Measurements from ENCODE around the gene TAS1R1.
"Not testable (repeated sequence)": the region's sequence is repeated elsewhere in the genome, so short reads cannot be mapped to it uniquely, and the experiment has no call there.

Gene TAS1R1

GRCh38 chr1:6557597-6557996, 2.5 kb downstream of the TAS1R1 start:
- no peak for DNase-seq
- Histone ChIP-seq H3K4me3 (ENCODE audit: low read depth, low read length) (no peak overlapping the region), H3K9me3 (no peaks in the 10 kb centered on the region), H3K4me1 (peaks cover 4% of the 10 kb centered on the region), H3K27me3 (no peaks in the 10 kb centered on the region), H3K36me3 (no peaks in the 10 kb centered on the region)
- TF ChIP-seq CTCF (IDR thresholded peaks at IDR 0.05; ENCODE audit: low read depth, low read length): no peak

GRCh38 chr1:6559161-6559560, 4.1 kb downstream of the TAS1R1 start:
- H3K4me1 ChIP-seq; H3K36me3 ChIP-seq; H3K9me3 ChIP-seq; H3K27me3 ChIP-seq; H3K4me3 ChIP-seq (ENCODE audit: low read depth, low read length); DNase-seq: not testable (repeated sequence)

GRCh38 chr1:6560267-6560666, 5.2 kb downstream of the TAS1R1 start:
- Histone ChIP-seq H3K4me1 (no peaks in the 10 kb centered on the region), H3K4me3 (ENCODE audit: low read depth, low read length) (no peak overlapping the region), H3K36me3 (no peaks in the 10 kb centered on the region), H3K9me3 (no peaks in the 10 kb centered on the region), H3K27me3 (peaks cover 5% of the 10 kb centered on the region)
- TF ChIP-seq CTCF (IDR thresholded peaks at IDR 0.05; ENCODE audit: low read depth, low read length): no peak
- no peak for DNase-seq

GRCh38 chr1:6569033-6569432, 13.9 kb downstream of the TAS1R1 start:
- peaks cover 5% of the 10 kb centered on the region for H3K27me3 ChIP-seq
- no peak for TF ChIP-seq CTCF (IDR thresholded peaks at IDR 0.05; ENCODE audit: low read depth, low read length)
- no peaks in the 10 kb centered on the region for H3K36me3 ChIP-seq
- H3K4me3 ChIP-seq (ENCODE audit: low read depth, low read length): no peak overlapping the region
- H3K9me3 ChIP-seq: no peaks in the 10 kb centered on the region
- no peaks in the 10 kb centered on the region for H3K4me1 ChIP-seq
- DNase-seq: no peak

GRCh38 chr1:6570100-6570499, 15.0 kb downstream of the TAS1R1 start:
- peaks cover under 1% of the 10 kb centered on the region for H3K27me3 ChIP-seq
- H3K36me3 ChIP-seq: no peaks in the 10 kb centered on the region
- no peak overlapping the region for H3K4me3 ChIP-seq (ENCODE audit: low read depth, low read length)
- no peaks in the 10 kb centered on the region for H3K4me1 ChIP-seq
- no peaks in the 10 kb centered on the region for H3K9me3 ChIP-seq
- no peak for DNase-seq
- TF ChIP-seq CTCF (IDR thresholded peaks at IDR 0.05; ENCODE audit: low read depth, low read length): no peak

GRCh38 chr1:6570987-6571386, 15.9 kb downstream of the TAS1R1 start:
- TF ChIP-seq CTCF (IDR thresholded peaks at IDR 0.05; ENCODE audit: low read depth, low read length): no peak
- DNase-seq: no peak
- no peaks in the 10 kb centered on the region; the same call in 1 of the 2 replicates for H3K27me3 ChIP-seq

More at GRCh38 chr1:6570987-6571386, 15.9 kb downstream of the TAS1R1 start:
- Histone ChIP-seq H3K4me3 (ENCODE audit: low read depth, low read length) (no peak overlapping the region), H3K4me1 (no peaks in the 10 kb centered on the region), H3K9me3 (no peaks in the 10 kb centered on the region), H3K36me3 (no peaks in the 10 kb centered on the region)
